Adrenal gland (tissue), 5 donors: Measurements from ENCODE around the gene CEP70.
"Not testable (repeated sequence)": the region's sequence is repeated elsewhere in the genome, so short reads cannot be mapped to it uniquely, and the experiment has no call there.

ENCODE experiments used
- CTCF ChIP-seq, 6 experiments: fragments of 450-650 bp in 4 of 6; fragments of 200-600 bp in 2 of 6; sonication (generic) in 1 of 6; IDR thresholded peaks; 1 replicate in 5 of 6; 2 replicates in 1 of 6; pipeline versions ENCODE4 v1.5.1 to v1.8.0; 2016 to 2021; ENCODE audit warnings: antibody characterized with exemption in 6 of 6, mild to moderate bottlenecking in 2 of 6, moderate library complexity in 1 of 6
- POLR2A ChIP-seq, 2 donors: fragments of 450-650 bp; IDR thresholded peaks; one replicate each; pipeline ENCODE4 v1.6.1; 2017; ENCODE audit warnings: antibody characterized with exemption in 2 of 2, mild to moderate bottlenecking in 2 of 2, moderate library complexity in 1 of 2
- donor health status: DM: no; HTN: no; CAD: no.

DNA sequence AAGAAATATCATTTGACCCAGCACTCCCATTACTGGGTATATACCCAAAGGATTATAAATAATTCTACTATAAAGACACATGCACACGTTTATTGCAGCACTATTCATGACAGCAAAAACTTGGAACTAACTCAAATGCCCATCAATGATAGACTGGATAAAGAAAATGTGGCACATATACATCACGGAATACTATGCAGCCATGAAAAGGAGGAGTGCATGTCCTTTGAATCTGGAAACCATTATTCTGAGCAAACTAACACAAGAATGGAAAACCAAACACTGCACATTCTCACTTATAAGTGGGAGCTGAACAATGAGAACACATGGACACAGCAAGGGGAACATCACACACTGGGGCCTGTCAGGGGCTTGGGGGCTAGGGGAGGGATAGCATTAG is 27.8 kb downstream of the CEP70 start:
- TF ChIP-seq CTCF, POLR2A (IDR thresholded peaks at IDR 0.05): not testable (repeated sequence)
